HG02623 (cell line): Measurements from ENCODE around the gene TNP2.

ENCODE experiments used
- ATAC-seq: cut with Tn5 transposase; IDR thresholded peaks from one replicate; pipeline ENCODE4 v1.9.1; 2021; ENCODE audit warnings: moderate library complexity; ENCODE audit not compliant: unreplicated experiment

Gene TNP2

DNA sequence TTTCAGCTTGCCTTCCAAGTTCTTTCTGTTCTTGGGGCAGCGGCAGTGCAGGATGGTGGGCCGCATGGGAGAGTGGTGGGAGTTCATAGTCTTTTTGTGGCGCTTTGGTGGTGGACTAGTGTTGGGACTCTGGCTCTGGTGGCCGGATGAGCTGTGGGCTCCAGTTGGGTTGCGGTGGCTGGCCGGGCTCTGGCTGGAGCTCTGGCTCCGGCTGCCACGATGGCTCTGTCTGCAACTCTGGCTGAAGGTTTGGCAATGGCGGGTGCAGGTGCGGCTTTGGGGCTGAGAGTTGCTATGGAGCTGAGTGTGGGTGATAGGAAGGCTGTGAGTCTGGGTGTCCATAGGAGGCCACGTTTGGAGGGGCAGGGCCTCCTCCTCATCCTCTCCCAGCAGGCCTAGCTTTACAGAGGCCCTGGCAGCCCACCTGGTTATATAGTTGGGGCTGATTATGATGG, at the start of gene TNP2:
Gene TNP2 (minus strand): TSS at position 405 of the 455 bp plus-strand sequence. CDS start 63 bp downstream, at position 342.
- ATAC-seq: no peak

DNA sequence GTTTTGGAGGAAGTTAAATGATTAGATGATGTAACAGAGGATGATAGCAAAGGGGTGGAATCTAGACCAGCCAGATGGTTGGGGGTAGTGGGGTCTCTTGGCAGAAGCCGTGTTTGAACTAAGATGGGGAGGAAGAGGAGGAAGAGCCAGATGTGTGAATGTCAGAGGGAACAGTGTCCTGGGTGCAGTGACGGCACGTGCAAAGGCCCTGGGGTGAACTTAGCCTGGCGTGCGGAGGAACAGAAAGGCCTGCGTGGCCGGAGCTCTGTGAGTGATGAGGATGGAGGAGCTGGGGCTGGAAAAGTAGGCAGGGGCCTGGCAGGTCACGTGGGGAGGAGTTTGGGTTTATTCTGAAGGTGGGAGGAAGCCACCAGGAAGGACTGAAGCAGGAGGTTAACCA, 49.7 kb upstream of the TNP2 start:
- ATAC-seq: no peak

DNA sequence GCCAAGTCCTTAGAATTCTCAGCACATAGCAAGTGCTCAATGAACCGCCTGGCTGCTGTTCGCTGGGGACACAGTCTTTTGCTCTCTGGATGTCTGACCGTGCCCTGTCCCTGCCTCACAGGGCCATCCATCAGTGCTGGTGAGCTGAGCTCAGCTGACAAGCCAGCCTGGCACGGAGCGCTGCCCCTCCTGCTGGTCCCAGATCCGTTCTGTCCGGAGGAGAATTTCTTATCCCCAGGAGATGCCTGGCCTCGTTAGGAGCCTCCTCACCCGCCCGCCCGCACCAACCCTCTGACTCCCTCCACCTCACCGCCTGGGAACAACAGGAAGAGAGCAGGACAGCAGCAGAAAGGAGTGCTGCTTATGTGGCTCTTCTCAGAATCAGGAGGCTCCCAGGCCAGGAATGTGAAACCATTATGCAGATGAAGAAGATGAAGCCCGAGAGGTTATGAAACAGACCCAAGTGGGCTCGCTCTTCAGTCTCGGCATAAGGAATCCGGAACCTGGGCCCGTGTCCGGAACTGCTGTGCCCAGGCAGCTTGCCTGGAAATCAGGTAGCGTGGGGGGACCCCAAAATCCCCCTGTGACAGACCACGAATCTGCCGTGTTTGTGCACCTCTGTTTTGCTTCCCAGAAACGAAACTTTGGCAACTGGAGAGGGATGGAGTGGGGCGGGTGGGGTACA, 47.3 kb upstream of the TNP2 start:
- no peak for ATAC-seq

DNA sequence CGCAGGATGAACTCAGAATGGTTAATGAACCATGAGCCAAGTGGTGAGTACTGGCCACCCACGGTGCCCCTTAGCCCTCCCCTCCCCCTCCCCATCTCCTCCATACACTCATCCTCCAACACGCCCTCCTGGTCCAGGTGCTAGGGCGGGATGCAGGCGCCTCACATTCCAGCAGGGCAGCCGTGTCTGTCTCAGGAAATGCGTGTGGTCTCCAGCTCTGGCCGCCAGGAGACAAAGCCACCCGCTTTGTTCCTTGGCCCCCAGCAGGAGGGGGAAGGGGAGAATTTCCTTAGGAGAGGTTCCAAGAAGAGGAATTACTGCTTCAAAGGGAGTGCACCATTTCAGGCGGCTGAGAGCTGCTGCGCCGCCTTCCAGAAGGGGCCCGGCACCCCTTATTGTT, 46.4 kb upstream of the TNP2 start:
- ATAC-seq: no peak

DNA sequence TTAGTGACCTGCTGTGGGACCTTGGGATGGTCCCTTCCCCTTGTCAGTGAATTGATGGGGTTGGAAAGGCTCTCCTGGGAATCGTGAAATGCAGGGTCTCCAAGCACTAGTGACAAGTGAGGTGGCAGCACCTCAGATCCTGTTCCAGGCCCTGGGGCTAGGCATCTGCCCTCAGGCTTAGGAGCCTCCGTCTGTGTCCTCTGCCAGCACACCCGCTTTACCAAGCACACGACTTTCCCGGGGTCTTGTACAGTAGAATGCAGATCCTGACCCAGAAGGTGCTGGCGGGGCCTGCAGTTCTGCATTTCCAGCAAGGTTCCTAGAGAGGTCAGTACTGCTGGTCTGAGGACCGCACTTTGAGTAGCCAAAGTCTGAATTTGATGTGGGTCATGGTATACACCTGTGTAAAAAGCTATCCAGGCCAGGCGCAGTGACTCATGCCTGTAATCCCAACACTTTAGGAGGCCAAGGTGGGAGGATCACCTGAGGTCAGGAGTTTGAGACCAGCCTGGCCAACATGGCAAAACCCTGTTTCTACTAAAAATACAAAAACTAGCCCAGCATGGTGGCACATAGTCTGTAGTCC, 45.3 kb upstream of the TNP2 start:
- no peak for ATAC-seq

DNA sequence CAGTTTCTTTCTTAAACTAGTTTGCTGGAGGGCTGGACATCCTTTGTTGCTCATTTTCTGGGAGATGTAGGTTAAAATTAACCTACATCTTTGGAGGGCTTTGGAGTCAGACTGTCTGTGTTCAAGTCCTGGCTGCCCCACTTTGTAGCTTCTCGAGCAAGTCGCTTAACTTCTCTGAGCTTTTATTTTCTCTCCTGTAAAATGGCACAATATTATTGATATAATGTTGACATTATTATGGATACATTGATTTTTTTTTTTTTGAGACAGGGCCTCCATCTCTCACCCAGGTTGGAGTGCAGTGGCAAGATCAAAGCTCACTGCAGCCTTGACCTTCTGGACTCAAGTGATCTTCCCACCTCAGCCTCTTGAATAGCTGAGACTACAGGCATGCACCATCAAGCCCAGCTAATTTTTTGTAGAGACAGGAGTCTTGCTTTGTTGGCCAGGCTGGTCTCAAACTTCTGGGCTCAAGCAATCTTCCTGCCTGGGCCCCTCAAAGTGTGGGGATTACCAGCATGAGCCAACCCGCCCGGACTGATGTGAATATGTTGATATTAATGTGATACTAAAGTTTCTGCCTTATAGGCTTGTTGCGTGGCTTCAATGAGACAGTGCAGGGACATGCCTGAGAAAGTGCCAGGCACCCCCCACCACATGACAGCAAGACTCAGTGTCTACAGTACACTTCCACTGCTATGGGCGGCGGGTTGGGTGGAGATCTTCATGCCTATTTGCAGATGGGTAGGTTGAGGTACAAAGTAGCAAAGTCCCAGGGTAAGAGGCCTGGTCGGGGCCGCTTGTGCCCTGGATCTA, 44.6 kb upstream of the TNP2 start:
- no peak for ATAC-seq

DNA sequence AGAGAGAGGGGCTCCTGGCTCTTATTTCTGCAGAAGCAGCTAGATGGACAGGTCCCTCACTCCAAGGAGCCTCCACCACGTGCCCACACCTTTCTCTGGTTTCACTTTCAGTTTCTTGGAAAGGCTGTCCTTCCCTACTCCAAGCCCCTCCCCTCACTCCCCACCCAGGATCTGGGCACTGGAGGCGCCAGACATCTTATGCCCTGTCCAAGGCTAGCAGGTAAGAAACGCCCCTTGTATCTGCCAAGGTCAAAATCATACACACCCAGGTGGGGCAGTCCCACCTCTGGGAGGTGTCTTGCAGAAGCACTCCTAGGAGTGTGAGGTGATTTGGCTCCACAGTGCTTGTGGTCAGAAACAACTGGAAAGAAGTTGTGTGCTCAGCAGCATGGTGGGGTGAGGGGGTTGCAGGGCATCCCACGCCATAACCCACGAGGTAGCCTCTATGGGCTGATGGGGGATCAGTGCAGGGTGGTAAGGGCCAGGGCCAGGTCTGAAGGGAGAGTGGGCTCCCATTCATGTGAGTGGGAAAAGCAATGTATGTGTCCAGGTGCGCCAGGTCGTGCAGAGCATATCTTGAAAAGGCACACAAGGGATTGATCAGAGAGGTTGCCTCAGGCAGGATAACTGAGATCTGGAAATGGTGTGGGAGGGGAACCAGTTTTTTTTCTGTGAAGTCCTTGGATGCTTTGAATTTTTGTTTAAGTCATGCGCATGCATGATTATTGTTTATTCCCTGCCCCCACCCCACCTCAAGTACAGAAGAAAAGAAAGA, 43.8 kb upstream of the TNP2 start:
- no peak for ATAC-seq

DNA sequence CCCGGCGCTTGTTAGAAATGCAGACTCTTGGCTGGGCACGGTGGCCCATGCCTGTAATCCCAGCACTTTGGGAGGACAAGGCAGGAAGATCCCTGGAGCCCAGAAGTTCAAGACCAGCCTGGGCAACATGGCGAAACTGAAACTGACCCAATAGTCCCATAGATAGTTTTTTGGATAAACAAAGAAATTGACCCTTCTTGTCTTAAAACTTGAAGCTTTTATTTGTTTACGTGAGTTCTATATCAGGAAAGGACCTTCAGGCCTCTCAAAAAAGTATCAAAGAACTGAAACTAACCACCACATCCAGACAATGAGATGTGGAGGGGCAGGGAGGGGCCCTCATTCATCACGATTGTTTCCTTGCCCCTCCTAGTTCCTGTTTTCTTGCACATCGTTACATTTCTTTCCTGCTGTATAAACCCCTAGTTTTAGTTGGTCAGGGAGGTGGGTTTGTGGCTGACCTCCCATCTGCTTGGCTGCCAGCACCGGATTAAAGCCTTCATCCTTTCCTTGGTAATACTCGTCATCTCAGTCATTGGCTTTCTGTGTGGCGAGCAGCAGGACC, 42.0 kb upstream of the TNP2 start:
- ATAC-seq: no peak

DNA sequence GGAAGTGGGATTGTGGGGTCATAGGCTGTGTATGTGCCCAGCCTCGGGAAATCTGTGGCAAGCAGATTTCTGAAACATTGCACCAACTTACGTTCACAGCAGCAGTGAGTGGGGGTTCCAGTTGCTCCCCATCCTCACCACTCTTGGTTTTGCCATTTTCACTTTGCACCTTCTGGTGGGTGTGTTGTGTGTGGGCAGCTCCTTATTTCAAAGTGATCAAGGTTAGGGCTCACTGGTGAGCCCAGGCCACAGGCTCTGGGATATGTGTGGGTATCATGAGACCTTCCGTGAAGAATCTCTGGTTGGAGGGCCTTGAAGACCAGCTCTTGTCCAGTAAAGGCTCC, 41.5 kb upstream of the TNP2 start:
- ATAC-seq: no peak

DNA sequence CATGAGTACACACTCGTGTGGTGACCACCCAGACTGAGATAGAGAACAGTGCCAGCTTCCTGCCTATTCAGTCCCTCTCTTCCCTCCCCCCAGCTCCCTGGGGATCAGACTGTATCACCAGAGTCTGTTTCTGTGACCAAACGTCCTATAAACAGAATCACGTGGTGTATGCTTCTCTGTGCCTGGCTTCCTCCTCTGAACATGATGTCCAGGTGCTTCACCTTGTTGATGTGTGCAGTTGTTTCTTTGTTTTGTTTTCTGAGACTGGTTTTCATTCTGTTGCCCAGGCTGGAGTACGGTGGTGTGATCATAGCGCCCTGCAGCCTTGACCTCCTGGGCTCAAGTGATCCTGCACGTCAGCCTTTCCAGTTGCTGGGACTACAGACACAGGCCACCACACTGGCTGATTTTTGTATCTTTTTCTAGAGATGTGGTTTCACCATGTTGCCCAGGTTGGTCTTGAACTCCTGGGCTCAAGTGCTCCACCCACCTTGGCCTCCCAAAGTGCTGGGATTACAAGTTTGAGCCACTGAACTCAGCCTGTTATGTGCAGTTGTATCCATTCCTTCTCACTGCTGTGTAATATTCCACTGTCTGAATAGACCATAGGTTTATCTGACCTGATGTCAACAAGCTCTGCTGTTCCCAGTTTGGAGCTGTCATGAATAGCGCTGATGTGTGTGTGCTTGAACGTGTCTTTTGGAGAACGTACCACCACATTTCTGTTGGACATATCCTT, 40.9 kb upstream of the TNP2 start:
- no peak for ATAC-seq

DNA sequence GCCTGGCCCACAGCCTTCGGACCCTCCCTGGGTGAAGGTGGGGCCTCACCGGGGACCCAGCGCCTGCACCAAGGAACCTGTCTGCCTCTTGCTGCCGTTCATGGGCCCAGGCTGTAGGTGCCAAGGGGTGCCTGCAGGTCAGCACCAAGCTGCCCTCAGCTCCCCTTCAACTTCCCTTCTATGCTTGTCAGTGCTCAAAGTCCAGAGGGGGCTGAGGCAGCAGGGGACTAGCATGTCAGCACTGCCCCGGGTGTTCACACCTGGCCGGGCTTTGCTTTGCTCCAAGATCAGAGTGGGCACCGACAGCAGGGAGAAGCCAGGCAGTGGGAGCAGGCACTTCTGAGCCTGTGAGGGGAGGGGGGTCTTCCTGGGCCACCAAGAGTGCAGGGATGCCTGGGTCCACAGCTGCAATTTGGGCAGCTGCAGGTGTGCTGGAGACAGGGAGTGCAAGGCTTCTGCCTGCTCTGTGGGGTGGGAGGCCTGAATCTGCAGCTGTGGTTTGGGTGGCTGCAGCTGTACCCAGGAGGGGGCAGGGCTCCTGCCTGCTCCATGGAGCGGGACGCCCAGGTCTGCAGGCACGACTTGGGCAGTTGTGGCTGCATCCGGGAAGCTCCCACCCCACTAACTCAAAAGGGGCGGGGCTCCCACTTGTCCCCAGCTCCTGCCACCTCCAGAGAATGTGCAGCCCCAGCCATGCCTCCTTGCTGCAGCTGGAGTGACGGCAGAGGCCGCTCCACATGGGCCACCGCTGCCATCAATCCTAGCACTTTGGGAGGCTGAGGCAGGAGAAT, 39.6 kb upstream of the TNP2 start:
- ATAC-seq: no peak

DNA sequence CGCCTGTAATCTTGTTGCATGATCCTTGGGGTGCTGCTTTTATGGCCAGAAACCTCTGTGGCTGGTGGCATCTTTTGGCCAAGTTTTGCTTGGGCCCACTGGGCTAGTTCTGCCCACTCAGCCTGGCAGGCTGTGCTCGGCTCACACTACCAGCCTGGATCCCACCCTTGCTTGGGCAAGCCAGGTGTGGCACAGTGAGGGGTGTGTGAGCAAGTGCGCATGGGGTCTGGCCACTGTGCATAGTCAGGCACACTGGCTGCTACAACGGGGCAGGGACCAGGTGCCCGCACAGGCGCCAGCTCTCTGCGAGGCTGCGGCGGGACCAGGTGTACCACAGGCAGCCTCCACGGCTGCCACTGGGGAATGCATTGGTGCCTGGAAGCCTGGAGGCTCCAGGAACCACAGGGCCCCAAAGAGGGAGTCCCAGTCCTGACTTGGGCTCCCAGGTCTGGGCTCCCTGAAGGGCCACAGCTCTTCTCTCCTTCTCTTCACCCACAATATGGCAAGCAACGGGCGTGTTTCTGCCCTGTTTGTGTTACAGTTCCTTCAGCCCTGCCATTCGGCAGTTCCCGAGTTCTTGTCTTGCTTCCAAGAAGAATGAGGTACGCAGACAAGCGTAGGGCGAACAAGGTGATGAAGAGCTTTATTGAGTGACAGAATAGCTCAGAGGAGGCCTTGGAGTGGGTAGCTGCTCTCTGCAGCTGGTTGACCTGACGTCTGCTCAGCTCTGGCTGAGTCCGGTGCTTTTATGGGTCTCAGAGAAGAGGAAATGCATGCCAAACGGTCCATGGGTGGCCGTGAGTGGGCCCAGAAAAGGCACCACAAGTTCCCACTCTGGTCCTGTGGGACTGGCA, 38.7 kb upstream of the TNP2 start:
- ATAC-seq: no peak

DNA sequence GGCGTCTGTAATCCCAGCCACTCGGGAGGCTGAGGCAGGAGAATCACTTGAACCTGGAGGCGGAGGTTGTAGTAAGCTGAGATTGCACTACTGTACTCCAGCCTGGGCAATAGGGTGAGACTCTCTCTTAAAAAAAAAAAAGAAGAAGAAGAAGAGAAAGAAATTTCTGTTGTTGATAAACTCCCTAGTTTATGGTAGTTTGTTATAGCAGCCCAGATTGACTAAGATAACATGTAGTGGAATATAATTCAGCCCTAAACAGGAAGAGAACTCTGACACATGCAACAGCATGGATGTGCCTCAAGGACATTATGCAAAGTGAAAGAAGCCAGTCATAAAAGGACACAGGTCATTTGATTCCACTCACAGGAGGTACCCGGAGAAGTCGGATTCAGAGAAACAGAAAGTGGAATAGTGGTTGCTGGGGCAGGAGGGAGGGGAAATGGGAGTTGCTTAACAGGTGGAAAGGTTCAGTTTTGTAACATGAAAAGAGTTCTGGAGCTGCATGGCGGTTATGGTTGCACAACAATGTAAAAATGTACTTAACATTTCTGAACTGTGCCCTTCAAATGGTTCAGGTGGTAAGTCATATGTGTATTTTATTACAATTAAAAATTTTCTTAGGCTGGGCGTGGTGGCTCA, 38.0 kb upstream of the TNP2 start:
- no peak for ATAC-seq

DNA sequence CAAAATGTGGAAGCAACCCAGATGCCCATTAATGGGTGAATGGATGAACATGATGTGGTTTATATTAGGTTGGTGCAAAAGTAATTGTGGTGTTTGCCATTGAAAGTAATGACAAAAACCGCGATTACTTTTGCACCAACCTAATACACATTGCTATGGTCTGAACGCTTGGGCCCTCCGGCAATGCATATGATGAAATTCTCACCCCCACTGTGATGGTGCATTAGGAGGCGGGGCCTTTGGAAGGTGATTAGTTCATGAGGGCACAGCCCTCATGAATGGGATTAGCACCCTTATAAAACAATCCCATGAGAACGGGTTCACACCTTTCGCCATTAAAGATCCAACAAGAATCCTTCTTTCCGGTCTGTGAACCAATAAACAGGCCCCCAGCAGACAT, 37.3 kb upstream of the TNP2 start:
- ATAC-seq: no peak

DNA sequence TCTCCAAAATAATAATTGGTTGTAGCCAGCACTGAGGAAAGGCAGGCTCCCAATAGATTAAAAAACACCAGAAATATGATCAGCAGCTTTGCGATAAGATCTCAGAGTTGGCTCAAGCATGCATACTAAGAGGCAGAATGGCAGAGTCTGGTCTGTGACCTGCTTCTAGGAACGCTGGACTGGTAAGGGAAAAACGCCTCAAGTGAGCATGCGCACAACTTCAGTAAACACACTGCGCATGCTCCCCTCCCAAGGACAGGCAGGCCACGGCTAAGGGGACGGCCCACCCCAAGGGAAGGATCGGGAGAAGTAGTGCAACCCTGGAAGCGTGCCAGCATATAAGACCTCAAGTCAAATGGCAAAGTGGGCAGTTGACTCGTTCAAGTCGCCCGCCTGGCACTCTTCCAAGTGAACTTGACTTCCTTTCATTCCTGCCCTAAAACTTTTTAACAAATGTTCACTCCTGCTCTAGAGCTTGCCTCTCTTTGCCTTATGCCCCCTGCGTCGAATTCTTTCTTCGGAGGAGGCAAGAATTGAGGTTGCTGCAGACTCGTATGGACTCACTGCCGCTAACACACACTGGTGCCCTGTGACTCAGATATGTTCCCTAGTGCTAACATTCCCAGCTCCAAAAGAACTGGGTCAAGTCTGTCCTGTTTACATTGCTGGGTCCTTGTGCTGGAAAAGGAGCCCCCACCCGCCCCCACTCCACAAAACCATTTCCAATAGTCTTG, 34.4 kb upstream of the TNP2 start:
- ATAC-seq: no peak

DNA sequence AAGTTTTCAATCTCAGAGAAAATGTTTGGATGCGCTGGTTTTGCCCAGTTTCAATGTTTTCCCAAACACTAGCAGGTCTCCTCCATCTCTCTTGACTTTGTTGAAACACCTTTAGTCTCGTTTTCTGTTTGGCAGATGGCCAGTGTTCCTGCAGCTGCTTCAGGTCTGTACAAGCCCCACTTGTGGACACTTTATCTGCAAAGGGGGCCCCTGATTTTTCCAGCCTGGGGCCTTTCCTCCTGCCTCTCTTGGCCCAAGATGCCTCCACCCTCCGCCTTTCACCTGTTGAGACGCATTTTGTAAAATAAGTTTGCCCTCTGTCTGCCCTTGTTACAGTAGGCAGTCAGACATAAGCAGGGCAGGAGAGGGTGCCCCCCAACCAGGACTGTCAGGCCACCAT, 33.9 kb upstream of the TNP2 start:
- no peak for ATAC-seq

DNA sequence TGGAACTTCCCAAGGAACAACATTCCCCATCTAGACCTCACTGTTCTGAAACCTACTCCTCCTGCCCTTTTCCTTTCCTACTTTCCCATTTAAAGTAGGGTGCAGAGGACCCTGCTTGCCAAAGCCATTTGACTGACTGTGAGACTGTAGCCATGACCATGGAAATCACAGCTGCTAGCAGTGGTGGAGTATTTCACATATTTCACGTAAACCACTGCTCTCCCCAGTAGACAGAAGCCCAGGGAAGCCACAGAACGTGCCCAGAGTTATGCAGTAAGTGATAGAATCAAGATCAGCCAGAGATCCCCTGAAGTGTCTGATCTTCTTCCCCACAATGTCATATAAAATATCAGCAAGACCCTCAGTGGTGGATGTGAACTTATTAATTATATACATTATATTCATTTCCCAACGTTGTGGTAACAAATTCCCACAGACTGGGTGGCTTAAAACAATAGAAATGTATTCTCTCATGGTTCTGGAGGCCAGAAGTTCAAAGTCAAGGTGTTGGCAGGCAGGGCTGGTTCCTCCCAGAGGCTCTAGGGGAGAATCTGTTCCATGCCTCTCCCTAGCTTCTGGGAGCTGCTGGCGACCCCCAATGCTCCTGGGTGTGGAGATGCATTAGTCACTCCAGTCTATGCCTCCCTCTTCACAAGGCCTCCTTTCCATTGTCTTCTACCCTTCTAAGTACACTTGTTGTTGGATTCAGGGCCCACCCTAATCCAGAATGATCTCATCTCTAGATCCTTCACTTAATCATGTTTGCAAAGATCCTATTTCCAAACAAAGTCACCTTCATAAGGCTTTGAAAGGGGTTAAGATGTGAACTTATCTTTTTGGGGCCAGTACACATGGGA, 32.7 kb upstream of the TNP2 start:
- no peak for ATAC-seq
